Measurements from ENCODE around the gene LARGE2.

DNA sequence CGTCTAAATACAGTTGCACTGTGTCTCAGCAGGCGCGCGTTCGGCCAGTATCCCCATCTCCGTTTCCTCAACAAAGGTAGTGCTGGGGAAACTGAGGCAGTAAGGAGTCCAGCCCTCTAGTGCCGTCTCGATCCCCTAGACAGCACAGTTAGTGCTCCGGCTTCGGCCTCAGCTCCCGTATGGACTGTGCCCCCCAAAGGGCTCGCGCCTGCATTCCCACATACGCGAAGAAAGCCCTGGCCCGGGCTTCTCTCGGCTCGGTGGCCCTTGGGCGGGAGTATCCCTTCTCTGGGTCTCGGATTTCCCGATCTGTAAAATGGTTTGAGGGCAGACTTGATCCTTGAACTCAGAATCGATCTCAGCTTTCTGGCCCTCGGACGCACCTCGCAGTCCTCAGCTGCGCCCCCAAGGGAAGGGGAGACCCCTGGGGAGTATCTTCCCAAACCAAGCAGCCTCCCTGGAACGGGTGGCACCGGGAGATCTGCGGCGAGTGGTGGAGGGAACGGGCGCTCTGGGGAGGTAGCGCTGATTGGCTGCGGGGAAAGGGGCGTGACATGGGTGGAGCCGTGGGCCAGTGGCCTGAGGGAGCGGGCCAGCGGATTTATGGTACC is 4.0 kb upstream of the LARGE2 start:
- no peak for TF ChIP-seq EP300 (IDR thresholded peaks at IDR 0.05)
- TF ChIP-seq, protein P1, sequence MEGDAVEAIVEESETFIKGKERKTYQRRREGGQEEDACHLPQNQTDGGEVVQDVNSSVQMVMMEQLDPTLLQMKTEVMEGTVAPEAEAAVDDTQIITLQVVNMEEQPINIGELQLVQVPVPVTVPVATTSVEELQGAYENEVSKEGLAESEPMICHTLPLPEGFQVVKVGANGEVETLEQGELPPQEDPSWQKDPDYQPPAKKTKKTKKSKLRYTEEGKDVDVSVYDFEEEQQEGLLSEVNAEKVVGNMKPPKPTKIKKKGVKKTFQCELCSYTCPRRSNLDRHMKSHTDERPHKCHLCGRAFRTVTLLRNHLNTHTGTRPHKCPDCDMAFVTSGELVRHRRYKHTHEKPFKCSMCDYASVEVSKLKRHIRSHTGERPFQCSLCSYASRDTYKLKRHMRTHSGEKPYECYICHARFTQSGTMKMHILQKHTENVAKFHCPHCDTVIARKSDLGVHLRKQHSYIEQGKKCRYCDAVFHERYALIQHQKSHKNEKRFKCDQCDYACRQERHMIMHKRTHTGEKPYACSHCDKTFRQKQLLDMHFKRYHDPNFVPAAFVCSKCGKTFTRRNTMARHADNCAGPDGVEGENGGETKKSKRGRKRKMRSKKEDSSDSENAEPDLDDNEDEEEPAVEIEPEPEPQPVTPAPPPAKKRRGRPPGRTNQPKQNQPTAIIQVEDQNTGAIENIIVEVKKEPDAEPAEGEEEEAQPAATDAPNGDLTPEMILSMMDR (IDR thresholded peaks at IDR 0.05), result no peak
- TF ChIP-seq POLR2AphosphoS5 (IDR thresholded peaks at IDR 0.05), result peak; percentile 65
- TF ChIP-seq POLR2A (IDR thresholded peaks at IDR 0.05), result peak; percentile 61 to 64

All from gastroesophageal sphincter (tissue), 3 donors.